ENCODE data around the gene TMEM260.
"Not testable (repeated sequence)": the region's sequence is repeated elsewhere in the genome, so short reads cannot be mapped to it uniquely, and the experiment has no call there.

The TMEM260 gene

GRCh38 chr14:56661478-56661877 lies 81.9 kb downstream of the TMEM260 start:
- DNase-seq (ENCODE audit: insufficient read length, low spot score), result no peak
- no peak for TF ChIP-seq SPI1 (IDR thresholded peaks at IDR 0.05; ENCODE audit: low read depth, low read length)
- no peak for TF ChIP-seq POLR2AphosphoS5 (IDR thresholded peaks at IDR 0.05; ENCODE audit: low read depth, low read length)
- no peak for TF ChIP-seq POLR2A (IDR thresholded peaks at IDR 0.05; ENCODE audit: low read depth, low read length)
- no peak for TF ChIP-seq TAF1 (IDR thresholded peaks at IDR 0.05; ENCODE audit: low read depth, low read length)
- no peak for TF ChIP-seq PAX5 (IDR thresholded peaks at IDR 0.05; ENCODE audit: insufficient read depth, low read length, severe bottlenecking)
- no peak for TF ChIP-seq POU2F2 (IDR thresholded peaks at IDR 0.05; ENCODE audit: low read depth, low read length)
- no peak for FAIRE-seq

- TF ChIP-seq SPI1 (IDR thresholded peaks at IDR 0.05; ENCODE audit: low read depth, low read length), result no peak
- no peak for TF ChIP-seq TAF1 (IDR thresholded peaks at IDR 0.05; ENCODE audit: low read depth, low read length)
- no peak for TF ChIP-seq PAX5 (IDR thresholded peaks at IDR 0.05; ENCODE audit: insufficient read depth, low read length, severe bottlenecking)
- TF ChIP-seq POLR2A (IDR thresholded peaks at IDR 0.05; ENCODE audit: low read depth, low read length), result no peak
- TF ChIP-seq POU2F2 (IDR thresholded peaks at IDR 0.05; ENCODE audit: low read depth, low read length), result no peak
- FAIRE-seq (no peak), DNase-seq (ENCODE audit: insufficient read length, low spot score) (no peak)
These were observed 85.3 kb downstream of the TMEM260 start for GRCh38 chr14:56664811-56665421.

- DNase-seq (ENCODE audit: insufficient read length, low spot score) (no peak), FAIRE-seq (no peak)
- TF ChIP-seq TAF1 (IDR thresholded peaks at IDR 0.05; ENCODE audit: low read depth, low read length) (no peak), POU2F2 (IDR thresholded peaks at IDR 0.05; ENCODE audit: low read depth, low read length) (no peak), POLR2AphosphoS5 (IDR thresholded peaks at IDR 0.05; ENCODE audit: low read depth, low read length) (no peak), POLR2A (IDR thresholded peaks at IDR 0.05; ENCODE audit: low read depth, low read length) (no peak)
These were observed 86.7 kb downstream of the TMEM260 start for GRCh38 chr14:56666294-56666693.

DNA sequence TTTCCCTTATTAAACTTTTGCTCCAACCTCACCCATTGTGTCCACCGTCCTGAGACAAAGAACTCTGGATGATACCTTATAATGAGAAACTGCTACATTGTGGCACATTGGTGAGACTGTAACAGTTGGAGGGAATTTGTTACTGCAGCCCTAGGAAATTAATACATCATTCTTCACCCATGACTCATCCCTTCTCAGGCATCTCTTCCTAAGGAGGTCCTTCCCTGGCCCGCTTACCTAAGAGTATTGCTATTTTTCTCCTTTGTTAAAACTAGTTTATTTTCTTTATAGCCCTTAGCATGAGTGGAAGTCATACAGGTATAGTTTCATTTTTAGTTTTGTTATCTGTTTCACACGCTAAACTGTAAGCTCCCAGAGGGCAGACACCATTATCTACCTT lies 87.1 kb downstream of the TMEM260 start:
- TF ChIP-seq TAF1 (IDR thresholded peaks at IDR 0.05; ENCODE audit: low read depth, low read length) (no peak), POLR2A (IDR thresholded peaks at IDR 0.05; ENCODE audit: low read depth, low read length) (no peak), POU2F2 (IDR thresholded peaks at IDR 0.05; ENCODE audit: low read depth, low read length) (no peak), POLR2AphosphoS5 (IDR thresholded peaks at IDR 0.05; ENCODE audit: low read depth, low read length) (no peak), PAX5 (IDR thresholded peaks at IDR 0.05; ENCODE audit: insufficient read depth, low read length, severe bottlenecking) (no peak), SPI1 (IDR thresholded peaks at IDR 0.05; ENCODE audit: low read depth, low read length) (no peak)
- FAIRE-seq, result no peak
- no peak for DNase-seq (ENCODE audit: insufficient read length, low spot score)

- not testable (repeated sequence) for FAIRE-seq; DNase-seq (ENCODE audit: insufficient read length, low spot score)
These were observed 87.7 kb downstream of the TMEM260 start for GRCh38 chr14:56667290-56667689.

- TF ChIP-seq TAF1 (IDR thresholded peaks at IDR 0.05; ENCODE audit: low read depth, low read length) (no peak), PAX5 (IDR thresholded peaks at IDR 0.05; ENCODE audit: insufficient read depth, low read length, severe bottlenecking) (no peak), POLR2A (IDR thresholded peaks at IDR 0.05; ENCODE audit: low read depth, low read length) (no peak), POLR2AphosphoS5 (IDR thresholded peaks at IDR 0.05; ENCODE audit: low read depth, low read length) (no peak), SPI1 (IDR thresholded peaks at IDR 0.05; ENCODE audit: low read depth, low read length) (no peak)
- FAIRE-seq, result no peak
These were observed 96.4 kb downstream of the TMEM260 start for GRCh38 chr14:56676042-56676441.

GRCh38 chr14:56678838-56679237 lies 99.2 kb downstream of the TMEM260 start:
- no peak for TF ChIP-seq POLR2A (IDR thresholded peaks at IDR 0.05; ENCODE audit: low read depth, low read length)
- no peak for TF ChIP-seq TAF1 (IDR thresholded peaks at IDR 0.05; ENCODE audit: low read depth, low read length)
- TF ChIP-seq POU2F2 (IDR thresholded peaks at IDR 0.05; ENCODE audit: low read depth, low read length), result no peak
- TF ChIP-seq SPI1 (IDR thresholded peaks at IDR 0.05; ENCODE audit: low read depth, low read length), result no peak
- TF ChIP-seq PAX5 (IDR thresholded peaks at IDR 0.05; ENCODE audit: insufficient read depth, low read length, severe bottlenecking), result no peak
- TF ChIP-seq POLR2AphosphoS5 (IDR thresholded peaks at IDR 0.05; ENCODE audit: low read depth, low read length), result no peak
- DNase-seq (ENCODE audit: insufficient read length, low spot score) (no peak), FAIRE-seq (no peak)

More at GRCh38 chr14:56676042-56676441, 96.4 kb downstream of the TMEM260 start:
- no peak for DNase-seq (ENCODE audit: insufficient read length, low spot score)

- DNase-seq (ENCODE audit: insufficient read length, low spot score), result no peak
- FAIRE-seq, result no peak
- TF ChIP-seq TAF1 (IDR thresholded peaks at IDR 0.05; ENCODE audit: low read depth, low read length) (no peak), POLR2A (IDR thresholded peaks at IDR 0.05; ENCODE audit: low read depth, low read length) (no peak), PAX5 (IDR thresholded peaks at IDR 0.05; ENCODE audit: insufficient read depth, low read length, severe bottlenecking) (no peak), POU2F2 (IDR thresholded peaks at IDR 0.05; ENCODE audit: low read depth, low read length) (no peak), SPI1 (IDR thresholded peaks at IDR 0.05; ENCODE audit: low read depth, low read length) (no peak), POLR2AphosphoS5 (IDR thresholded peaks at IDR 0.05; ENCODE audit: low read depth, low read length) (no peak)
These were observed 106.8 kb downstream of the TMEM260 start for GRCh38 chr14:56686416-56686815.

- DNase-seq (ENCODE audit: insufficient read length, low spot score) (no peak), FAIRE-seq (no peak)
- TF ChIP-seq POLR2AphosphoS5 (IDR thresholded peaks at IDR 0.05; ENCODE audit: low read depth, low read length), result no peak
- no peak for TF ChIP-seq POU2F2 (IDR thresholded peaks at IDR 0.05; ENCODE audit: low read depth, low read length)
- TF ChIP-seq POLR2A (IDR thresholded peaks at IDR 0.05; ENCODE audit: low read depth, low read length), result no peak
- TF ChIP-seq SPI1 (IDR thresholded peaks at IDR 0.05; ENCODE audit: low read depth, low read length), result no peak
- TF ChIP-seq TAF1 (IDR thresholded peaks at IDR 0.05; ENCODE audit: low read depth, low read length), result no peak
- TF ChIP-seq PAX5 (IDR thresholded peaks at IDR 0.05; ENCODE audit: insufficient read depth, low read length, severe bottlenecking), result no peak
These were observed 107.5 kb downstream of the TMEM260 start for GRCh38 chr14:56687123-56687522.

GRCh38 chr14:56694609-56695008 lies 115.0 kb downstream of the TMEM260 start:
- no peak for TF ChIP-seq POLR2A (IDR thresholded peaks at IDR 0.05; ENCODE audit: low read depth, low read length)
- TF ChIP-seq SPI1 (IDR thresholded peaks at IDR 0.05; ENCODE audit: low read depth, low read length), result no peak
- TF ChIP-seq POLR2AphosphoS5 (IDR thresholded peaks at IDR 0.05; ENCODE audit: low read depth, low read length), result no peak
- TF ChIP-seq TAF1 (IDR thresholded peaks at IDR 0.05; ENCODE audit: low read depth, low read length), result no peak
- TF ChIP-seq PAX5 (IDR thresholded peaks at IDR 0.05; ENCODE audit: insufficient read depth, low read length, severe bottlenecking), result no peak
- no peak for TF ChIP-seq POU2F2 (IDR thresholded peaks at IDR 0.05; ENCODE audit: low read depth, low read length)
- FAIRE-seq (no peak), DNase-seq (ENCODE audit: insufficient read length, low spot score) (no peak)

DNA sequence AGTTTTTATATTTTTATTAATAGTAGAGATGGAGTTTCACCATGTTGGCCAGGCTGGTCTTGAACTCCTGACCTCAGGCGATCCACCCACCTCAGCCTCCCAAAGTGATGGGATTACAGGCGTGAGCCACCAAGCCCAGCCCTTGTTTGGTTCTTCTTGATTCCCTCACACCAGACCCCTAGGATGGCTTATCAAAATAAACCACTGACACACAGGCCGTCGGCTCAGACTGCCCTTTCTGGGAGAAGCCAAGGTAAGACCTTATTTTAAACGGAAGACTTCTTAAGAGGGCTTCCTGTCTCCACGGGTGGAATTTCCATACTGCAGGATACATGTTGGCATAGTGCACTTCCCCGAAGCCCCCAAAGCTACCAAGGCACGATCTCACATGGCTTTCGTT lies 115.6 kb downstream of the TMEM260 start:
- not testable (repeated sequence) for DNase-seq (ENCODE audit: insufficient read length, low spot score); FAIRE-seq

Measured in GM12891 (cell line).